GM21825 (cell line): ENCODE data around the gene DPT.
"Not testable (repeated sequence)": the region's sequence is repeated elsewhere in the genome, so short reads cannot be mapped to it uniquely, and the experiment has no call there.

Source experiments
- ATAC-seq: cut with Tn5 transposase; IDR thresholded peaks from one replicate; pipeline ENCODE4 v1.9.1; 2021; ENCODE audit warnings: mild to moderate bottlenecking, moderate library complexity; ENCODE audit not compliant: unreplicated experiment

DPT gene

GRCh38 chr1:168728473-168729404 is at the start of gene DPT:
Gene DPT, minus strand, starts transcription at chr1:168729206. Its CDS starts 32 bp downstream, at chr1:168729174.
- ATAC-seq = no peak

- no peak for ATAC-seq
Observed at GRCh38 chr1:168775366-168775765, 46.4 kb upstream of the DPT start.

- ATAC-seq = no peak
Observed at GRCh38 chr1:168774241-168774640, 45.2 kb upstream of the DPT start.

- ATAC-seq = no peak
Observed at GRCh38 chr1:168772428-168773060, 43.5 kb upstream of the DPT start.

GRCh38 chr1:168771104-168771630 is 42.2 kb upstream of the DPT start:
- no peak for ATAC-seq

- not testable (repeated sequence) for ATAC-seq
Observed at GRCh38 chr1:168769893-168770292, 40.9 kb upstream of the DPT start.

- ATAC-seq = no peak
Observed at GRCh38 chr1:168767894-168768584, 39.0 kb upstream of the DPT start.

- ATAC-seq = no peak
Observed at GRCh38 chr1:168766568-168766967, 37.6 kb upstream of the DPT start.

- no peak for ATAC-seq
Observed at GRCh38 chr1:168763031-168763430, 34.0 kb upstream of the DPT start.

GRCh38 chr1:168762473-168762872 is 33.5 kb upstream of the DPT start:
- ATAC-seq = no peak

GRCh38 chr1:168760781-168761180 is 31.8 kb upstream of the DPT start:
- ATAC-seq = no peak

GRCh38 chr1:168760241-168760640 is 31.2 kb upstream of the DPT start:
- ATAC-seq = no peak

- ATAC-seq = no peak
Observed at GRCh38 chr1:168759077-168759476, 30.1 kb upstream of the DPT start.

GRCh38 chr1:168758503-168758902 is 29.5 kb upstream of the DPT start:
- no peak for ATAC-seq

- ATAC-seq = no peak
Observed at GRCh38 chr1:168755800-168756418, 26.9 kb upstream of the DPT start.

- no peak for ATAC-seq
Observed at GRCh38 chr1:168752171-168752832, 23.3 kb upstream of the DPT start.

GRCh38 chr1:168751195-168751650 is 22.2 kb upstream of the DPT start:
- ATAC-seq = no peak

GRCh38 chr1:168742994-168743650 is 14.1 kb upstream of the DPT start:
- no peak for ATAC-seq

GRCh38 chr1:168742386-168742785 is 13.4 kb upstream of the DPT start:
- no peak for ATAC-seq

GRCh38 chr1:168739908-168740307 is 10.9 kb upstream of the DPT start:
- no peak for ATAC-seq
